ENCODE measurements around the gene ZNF207. TPM values are rescaled to one million over a fixed set of nuclear protein-coding genes. Genes with fewer than 3 reads are reported as not detected.
"Not testable (repeated sequence)": the region's sequence is repeated elsewhere in the genome, so short reads cannot be mapped to it uniquely, and the experiment has no call there.

ZNF207 gene
- total RNA-seq, 1 experiment from 2014 or later = 84.6 TPM

DNA sequence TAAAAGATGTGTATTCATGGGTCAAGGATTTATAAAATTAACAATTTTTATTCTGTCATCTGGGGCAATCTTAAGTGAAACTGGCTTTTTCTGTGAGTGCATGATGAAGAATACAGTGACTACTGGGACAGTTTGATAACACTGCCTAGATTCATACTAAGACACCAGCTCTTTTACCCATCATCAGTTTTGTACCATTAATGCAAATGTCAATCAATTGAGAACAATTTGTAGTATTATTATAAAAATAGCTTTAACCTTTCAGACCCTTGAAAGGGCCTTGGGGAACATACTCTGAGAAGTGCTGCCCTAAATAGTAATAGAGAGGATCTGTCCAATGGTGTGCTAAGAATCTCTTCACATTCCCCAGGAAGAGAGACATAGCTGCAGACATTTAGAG lies 49.0 kb downstream of the ZNF207 start:
- no peaks in the 10 kb centered on the region for H3K9me3 ChIP-seq (ENCODE audit: low read length)
- no peaks in the 10 kb centered on the region for H3F3A ChIP-seq (ENCODE audit: low read length, unreplicated experiment)
- no peaks in the 10 kb centered on the region for H3K9me2 ChIP-seq (replicated peaks; ENCODE audit: low read length)
- no peak overlapping the region for H2AFZ ChIP-seq (ENCODE audit: low read length)
- no peaks in the 10 kb centered on the region for H3K4me1 ChIP-seq (ENCODE audit: insufficient read depth, low read length)
- intact Hi-C loops (cut with micrococcal nuclease) = no loop called here
- no peaks in the 10 kb centered on the region for H3K79me2 ChIP-seq (ENCODE audit: low read length)
- H4K20me1 ChIP-seq (ENCODE audit: low read length) = no peaks in the 10 kb centered on the region
- no TSS peak for BruUV-seq (replicated peaks)
- POLR2A ChIA-PET (ENCODE audit: unreplicated experiment) = no interaction called here
- no peak overlapping the region for H3K4me2 ChIP-seq (ENCODE audit: low read length)
- DNase-seq (no peak), ATAC-seq (no peak)
- TF ChIP-seq EZH2phosphoT487 (IDR thresholded peaks at IDR 0.05; ENCODE audit: borderline replicate concordance, low read length) (no peak), EZH2 (IDR thresholded peaks at IDR 0.05; ENCODE audit: low read length, unreplicated experiment) (no peak)
- TF ChIP-seq, protein P1, sequence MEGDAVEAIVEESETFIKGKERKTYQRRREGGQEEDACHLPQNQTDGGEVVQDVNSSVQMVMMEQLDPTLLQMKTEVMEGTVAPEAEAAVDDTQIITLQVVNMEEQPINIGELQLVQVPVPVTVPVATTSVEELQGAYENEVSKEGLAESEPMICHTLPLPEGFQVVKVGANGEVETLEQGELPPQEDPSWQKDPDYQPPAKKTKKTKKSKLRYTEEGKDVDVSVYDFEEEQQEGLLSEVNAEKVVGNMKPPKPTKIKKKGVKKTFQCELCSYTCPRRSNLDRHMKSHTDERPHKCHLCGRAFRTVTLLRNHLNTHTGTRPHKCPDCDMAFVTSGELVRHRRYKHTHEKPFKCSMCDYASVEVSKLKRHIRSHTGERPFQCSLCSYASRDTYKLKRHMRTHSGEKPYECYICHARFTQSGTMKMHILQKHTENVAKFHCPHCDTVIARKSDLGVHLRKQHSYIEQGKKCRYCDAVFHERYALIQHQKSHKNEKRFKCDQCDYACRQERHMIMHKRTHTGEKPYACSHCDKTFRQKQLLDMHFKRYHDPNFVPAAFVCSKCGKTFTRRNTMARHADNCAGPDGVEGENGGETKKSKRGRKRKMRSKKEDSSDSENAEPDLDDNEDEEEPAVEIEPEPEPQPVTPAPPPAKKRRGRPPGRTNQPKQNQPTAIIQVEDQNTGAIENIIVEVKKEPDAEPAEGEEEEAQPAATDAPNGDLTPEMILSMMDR (conservative IDR thresholded peaks at IDR 0.05; ENCODE audit: low read depth, low read length) = no peak
- no peak overlapping the region for H3K9ac ChIP-seq (ENCODE audit: low read length)
- no peak overlapping the region for H3K27ac ChIP-seq (ENCODE audit: low read length)
- no peaks in the 10 kb centered on the region for H3K36me3 ChIP-seq (ENCODE audit: low read depth, low read length)
- H3K27me3 ChIP-seq (ENCODE audit: low read length) = no peaks in the 10 kb centered on the region
- CTCF ChIA-PET = interaction anchor here (1.0 kb wide), 1 partner anchor 146 kb away, joined by 4 read pairs; no protein-coding TSS in a partner anchor
- no peak overlapping the region for H3K4me3 ChIP-seq (ENCODE audit: low read length)

DNA sequence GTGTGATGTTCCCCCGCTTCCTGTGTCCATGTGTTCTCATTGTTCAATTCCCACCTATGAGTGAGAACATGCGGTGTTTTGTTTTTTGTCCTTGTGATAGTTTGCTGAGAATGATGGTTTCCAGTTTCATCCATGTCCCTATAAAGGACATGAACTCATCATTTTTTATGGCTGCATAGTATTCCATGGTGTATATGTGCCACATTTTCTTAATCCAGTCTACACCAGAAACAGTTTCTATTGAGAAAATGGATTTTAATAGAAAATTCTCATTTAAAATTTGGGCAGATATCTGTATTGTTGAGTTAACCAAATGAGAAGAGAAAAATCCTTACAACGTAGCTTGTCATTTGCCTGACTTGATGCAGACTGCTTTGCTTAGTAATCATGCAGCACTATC lies 60.1 kb downstream of the ZNF207 start:
- CTCF ChIA-PET; H3K4me1 ChIP-seq (ENCODE audit: insufficient read depth, low read length); H3K9me3 ChIP-seq (ENCODE audit: low read length); H3K9me2 ChIP-seq (replicated peaks; ENCODE audit: low read length); BruUV-seq (replicated peaks); POLR2A ChIA-PET (ENCODE audit: unreplicated experiment); ATAC-seq; intact Hi-C loops (cut with micrococcal nuclease); H3K36me3 ChIP-seq (ENCODE audit: low read depth, low read length); H2AFZ ChIP-seq (ENCODE audit: low read length); H3F3A ChIP-seq (ENCODE audit: low read length, unreplicated experiment); H3K79me2 ChIP-seq (ENCODE audit: low read length); H3K4me2 ChIP-seq (ENCODE audit: low read length); H3K27me3 ChIP-seq (ENCODE audit: low read length); H3K27ac ChIP-seq (ENCODE audit: low read length); H3K9ac ChIP-seq (ENCODE audit: low read length); H4K20me1 ChIP-seq (ENCODE audit: low read length); DNase-seq; H3K4me3 ChIP-seq (ENCODE audit: low read length): not testable (repeated sequence)

- H3F3A ChIP-seq (ENCODE audit: low read length, unreplicated experiment) = no peaks in the 10 kb centered on the region
- no peak for DNase-seq
- no peak overlapping the region for H3K4me3 ChIP-seq (ENCODE audit: low read length)
- ChIA-PET CTCF (no interaction called here), POLR2A (ENCODE audit: unreplicated experiment) (no interaction called here)
- no peaks in the 10 kb centered on the region for H3K27me3 ChIP-seq (ENCODE audit: low read length)
- no peak for ATAC-seq
- no peaks in the 10 kb centered on the region for H3K4me1 ChIP-seq (ENCODE audit: insufficient read depth, low read length)
- intact Hi-C loops (cut with micrococcal nuclease) = no loop called here
- no peak overlapping the region for H3K4me2 ChIP-seq (ENCODE audit: low read length)
- TF ChIP-seq EZH2 (IDR thresholded peaks at IDR 0.05; ENCODE audit: low read length, unreplicated experiment) (no peak), EZH2phosphoT487 (IDR thresholded peaks at IDR 0.05; ENCODE audit: borderline replicate concordance, low read length) (no peak)
- TF ChIP-seq, protein P1 (conservative IDR thresholded peaks at IDR 0.05; ENCODE audit: low read depth, low read length) = no peak
- H2AFZ ChIP-seq (ENCODE audit: low read length) = no peak overlapping the region
- no peak overlapping the region for H3K27ac ChIP-seq (ENCODE audit: low read length)
- H3K36me3 ChIP-seq (ENCODE audit: low read depth, low read length) = no peaks in the 10 kb centered on the region
- no peaks in the 10 kb centered on the region for H4K20me1 ChIP-seq (ENCODE audit: low read length)
- BruUV-seq (replicated peaks) = no TSS peak
- H3K9me3 ChIP-seq (ENCODE audit: low read length) = no peaks in the 10 kb centered on the region
- no peaks in the 10 kb centered on the region for H3K79me2 ChIP-seq (ENCODE audit: low read length)
- no peaks in the 10 kb centered on the region for H3K9me2 ChIP-seq (replicated peaks; ENCODE audit: low read length)
- no peak overlapping the region for H3K9ac ChIP-seq (ENCODE audit: low read length)
Measured at GRCh38 chr17:32426894-32427293, 76.9 kb downstream of the ZNF207 start.
